Stimulated activated CD8-positive, alpha-beta memory T cell treated with anti-CD3 and anti-CD28 coated beads, Interleukin-2, amount 100 ng/mL, for 48 hours (primary cell): ENCODE data around the gene BDKRB2.

Experiments
- DNase-seq, 2 donors: peaks; one replicate each; pipeline ENCODE4 v3.0.0-alpha.2; 2020; ENCODE audit warnings: low read depth in 2 of 2

The BDKRB2 gene

DNA sequence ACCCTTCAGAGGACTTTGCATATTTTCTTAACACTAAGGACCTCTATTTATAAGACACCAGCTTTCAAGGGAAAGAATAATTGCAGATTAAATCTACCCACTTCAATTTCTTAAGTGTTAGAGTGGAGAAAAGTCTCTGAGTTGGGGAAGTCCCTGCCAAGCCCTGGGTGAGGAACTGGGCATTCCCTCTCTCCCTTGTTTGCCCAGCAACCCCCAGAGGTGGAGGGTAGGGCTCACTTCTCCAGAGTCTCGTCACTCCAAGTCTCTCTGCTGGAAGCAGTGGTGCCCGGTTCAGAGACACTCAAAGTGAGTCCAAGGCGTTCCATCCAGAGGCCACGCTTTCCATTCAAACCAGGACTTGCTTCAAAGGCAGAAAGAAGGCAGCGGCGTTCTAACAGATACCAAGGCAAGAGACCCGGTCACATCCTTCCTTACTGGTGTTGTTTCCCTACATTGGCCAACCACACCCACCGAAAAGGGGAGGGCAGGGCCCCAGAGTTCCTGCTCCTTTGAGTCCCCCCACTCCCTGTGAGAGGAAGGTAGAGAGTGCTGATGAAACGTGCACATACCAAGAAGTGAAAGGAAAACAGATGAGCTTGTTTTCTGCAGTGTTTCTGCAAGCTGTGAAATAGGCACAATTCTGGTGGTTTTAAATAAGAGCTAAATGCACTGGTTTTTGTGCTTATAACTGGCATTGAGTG, 6.1 kb upstream of the BDKRB2 start:
- DNase-seq = no peak

DNA sequence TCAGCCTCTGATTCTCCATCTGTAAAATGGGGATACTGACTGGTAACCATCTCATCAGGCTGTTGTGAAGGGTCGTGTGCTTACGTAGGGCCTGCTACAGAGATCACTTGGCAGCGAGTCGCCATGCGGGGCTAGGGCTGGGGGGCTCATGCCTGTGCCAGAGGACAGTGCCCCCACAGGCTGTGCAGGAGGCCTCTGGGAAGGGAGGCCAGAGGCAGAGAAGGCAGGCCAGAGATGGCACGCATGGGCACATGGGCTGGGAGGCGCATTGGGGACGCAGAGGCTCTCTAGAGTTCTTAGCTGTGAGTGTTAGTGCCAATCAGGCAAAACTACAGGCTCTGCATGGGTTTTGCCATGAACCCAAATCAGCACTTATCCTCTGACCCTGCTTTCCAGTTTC, 3.5 kb upstream of the BDKRB2 start:
- DNase-seq = no peak

DNA sequence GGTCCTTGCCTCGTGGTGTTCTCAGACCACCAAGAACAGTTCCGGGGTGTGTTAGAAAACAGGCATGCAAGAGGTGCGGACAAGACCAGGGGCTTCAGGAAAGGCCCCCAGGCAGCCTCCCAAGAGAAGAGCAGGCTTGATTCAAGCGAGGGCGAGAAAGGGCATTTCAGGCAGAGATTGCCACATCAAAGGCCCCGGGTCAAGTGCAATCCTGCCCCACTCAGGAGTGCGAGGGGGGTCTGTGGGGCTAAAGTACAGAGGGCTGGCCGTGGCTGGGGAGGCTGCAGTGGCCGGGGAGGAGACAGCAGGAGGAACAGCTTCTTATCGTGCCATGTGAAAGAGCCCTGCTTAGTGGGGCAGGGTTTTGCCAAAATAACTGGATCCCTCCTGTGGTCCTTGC, 2.7 kb upstream of the BDKRB2 start:
- DNase-seq = no peak

DNA sequence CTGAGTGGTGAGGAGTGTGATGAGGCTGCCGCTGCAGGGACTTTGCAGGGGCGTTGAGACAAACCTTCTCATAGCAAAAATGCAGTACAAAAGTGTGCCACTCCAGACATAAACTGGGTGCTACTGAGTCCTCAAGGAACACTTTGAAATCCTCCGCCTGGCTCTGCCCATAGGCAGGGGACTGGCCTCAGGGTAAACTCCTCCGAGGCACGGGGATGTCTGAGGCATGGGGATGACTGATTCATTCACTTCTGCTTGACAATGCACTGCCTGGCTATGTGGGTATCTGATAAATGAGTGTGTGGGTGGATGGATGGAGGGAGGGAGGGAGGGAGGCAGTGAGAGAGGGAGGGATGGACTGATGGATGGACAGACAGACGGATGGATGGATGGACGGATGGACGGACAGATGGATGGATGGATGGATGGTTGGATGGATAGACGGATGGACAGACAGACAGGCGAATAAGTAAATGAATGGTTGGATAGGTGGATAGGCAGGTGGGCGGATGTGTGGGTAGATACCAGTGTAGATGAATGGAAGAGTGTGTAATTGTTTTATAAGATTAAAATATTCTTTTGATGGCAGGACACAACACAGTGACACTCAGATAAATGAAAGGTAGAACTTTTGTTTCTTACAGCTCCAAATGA, 2.1 kb upstream of the BDKRB2 start:
- DNase-seq = no peak

DNA sequence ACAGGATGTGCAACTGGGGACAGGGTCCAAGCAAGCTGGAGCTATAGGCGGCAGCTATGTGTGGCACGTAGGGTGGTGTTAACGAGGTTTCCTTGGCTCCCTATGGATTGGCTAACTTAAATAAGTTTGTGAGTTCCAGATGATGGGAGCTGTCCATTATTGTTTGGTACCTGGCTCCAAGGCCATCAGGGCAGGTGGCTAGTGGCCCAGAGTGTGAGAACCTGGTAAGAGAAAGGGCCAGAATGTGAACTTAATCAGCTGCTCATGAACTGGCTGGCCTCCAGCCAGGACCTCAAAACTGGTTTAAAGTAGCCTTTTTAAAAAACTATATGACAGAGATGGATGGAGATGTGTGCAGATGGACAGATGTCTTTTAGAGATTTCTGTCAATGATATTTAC, 1.5 kb upstream of the BDKRB2 start:
- no peak for DNase-seq

DNA sequence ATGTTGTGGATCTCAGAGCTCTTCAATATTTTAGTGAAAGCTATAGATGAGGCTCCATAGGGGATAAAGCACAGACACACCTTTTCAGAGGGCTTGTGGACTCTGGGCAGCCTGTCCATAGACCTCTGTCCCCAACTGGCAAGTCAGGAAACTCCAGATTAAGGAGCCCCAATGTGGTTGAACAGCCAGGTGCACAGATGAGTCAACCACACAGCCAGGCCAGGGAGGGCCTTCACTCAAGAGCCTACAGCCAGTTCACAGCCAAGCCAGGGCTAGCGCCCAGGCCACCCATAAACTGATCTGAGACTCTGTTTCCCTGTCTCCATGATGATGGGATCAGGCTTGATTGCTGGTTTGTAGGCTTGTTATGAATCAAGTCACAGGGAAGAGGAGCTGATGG, 1.0 kb upstream of the BDKRB2 start:
- DNase-seq = no peak

DNA sequence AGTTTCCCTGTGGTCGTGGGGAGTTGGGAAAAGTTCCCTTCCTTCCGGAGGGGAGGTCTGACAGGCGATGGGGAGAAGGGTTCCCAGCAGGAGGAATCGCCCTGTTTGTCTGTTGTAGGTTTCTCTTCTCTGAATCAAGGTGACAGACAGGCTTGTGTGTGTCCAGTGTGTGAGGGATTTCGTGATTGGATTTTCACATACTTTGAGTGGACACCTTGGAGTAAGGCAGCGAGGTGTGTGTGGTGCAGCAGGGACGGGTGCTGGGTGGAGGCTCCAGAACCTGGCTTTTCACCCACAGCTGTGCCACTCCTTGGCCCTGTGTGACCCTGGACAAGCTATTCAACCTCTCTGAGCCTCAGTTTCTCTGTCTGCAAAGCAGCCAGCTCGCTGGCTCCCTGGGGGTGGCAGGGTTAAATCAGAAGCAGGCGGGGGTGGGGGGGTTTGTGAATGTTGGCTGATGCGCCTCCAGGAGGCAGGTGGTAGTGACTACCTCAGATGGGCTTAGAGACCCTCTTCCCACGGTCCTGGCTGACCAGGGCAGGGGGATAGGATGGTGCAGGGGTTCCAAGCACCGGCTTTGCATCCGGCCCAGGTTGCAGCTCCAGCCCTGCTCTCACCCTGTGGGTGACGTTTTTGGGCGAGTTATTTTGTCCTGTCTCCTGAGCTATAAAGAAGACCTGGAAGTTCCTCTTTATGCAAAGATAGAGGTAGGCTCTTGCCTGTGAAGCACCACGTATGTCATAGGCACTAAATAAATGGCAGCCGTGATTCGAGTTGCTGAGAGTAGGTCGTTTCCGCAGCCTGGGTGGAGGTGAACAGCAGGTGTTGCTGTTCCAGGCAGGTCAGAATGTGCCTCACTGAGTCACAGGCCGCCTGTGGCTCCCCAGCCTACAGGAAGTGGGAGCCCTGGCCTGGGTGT, 679 bp downstream of the BDKRB2 start:
- DNase-seq = no peak

DNA sequence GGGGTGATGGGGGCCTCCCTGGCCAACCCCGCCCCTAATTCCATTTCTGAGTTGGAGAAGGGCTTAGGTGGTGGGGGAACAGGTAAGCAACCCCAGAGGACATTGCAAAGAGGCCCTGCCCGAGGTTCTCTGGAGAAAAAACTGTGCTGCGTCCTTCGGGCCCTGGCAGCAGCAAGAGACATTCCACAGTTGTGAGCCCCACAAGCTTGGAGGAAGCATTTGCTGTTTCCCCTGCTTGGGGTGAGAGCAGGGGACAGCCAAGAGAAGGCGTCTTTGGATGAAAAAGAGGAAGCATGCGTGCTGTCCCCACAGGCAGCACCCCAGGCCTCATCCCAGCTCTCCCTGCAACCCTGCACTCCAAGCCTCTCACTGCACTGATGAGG, 1.3 kb downstream of the BDKRB2 start:
- DNase-seq = no peak

DNA sequence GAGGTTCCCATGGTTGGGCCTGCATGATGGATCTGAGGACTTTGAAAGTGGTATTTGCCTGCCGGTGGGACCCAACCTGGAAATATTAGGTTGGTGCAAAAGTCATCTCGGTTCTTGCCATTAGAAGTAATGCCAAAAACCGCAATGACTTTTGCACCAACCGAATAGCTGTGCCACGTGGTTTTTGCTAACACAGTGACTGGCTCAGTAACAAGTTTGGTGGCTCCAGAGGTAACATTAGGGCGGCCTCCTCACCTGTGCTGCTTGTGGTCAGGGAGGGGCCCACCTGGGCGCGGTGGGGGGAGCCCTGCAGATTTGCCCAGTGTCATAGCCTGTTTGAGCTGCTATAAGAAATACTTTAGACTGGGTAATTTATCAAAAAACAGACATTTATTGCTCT, 1.8 kb downstream of the BDKRB2 start:
- DNase-seq = no peak

DNA sequence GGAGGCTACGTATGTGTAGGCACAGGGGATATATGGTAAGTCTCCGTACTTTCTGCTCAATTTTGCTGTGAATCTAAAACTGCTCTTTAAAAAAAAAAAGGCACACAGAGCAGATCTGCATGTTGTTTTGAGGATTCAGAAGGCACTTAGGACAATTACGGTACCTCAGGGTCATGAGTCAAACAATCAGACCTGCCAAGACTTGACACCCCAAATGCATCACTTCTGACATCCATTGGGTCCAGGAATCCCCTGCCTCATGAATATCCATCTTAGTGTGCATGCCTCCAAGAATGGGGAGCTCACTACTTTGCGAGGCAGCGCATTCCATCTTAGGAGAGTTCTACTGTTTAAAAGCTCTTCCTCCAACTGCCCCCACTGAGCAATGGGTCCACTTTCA, 3.0 kb downstream of the BDKRB2 start:
- DNase-seq = no peak

DNA sequence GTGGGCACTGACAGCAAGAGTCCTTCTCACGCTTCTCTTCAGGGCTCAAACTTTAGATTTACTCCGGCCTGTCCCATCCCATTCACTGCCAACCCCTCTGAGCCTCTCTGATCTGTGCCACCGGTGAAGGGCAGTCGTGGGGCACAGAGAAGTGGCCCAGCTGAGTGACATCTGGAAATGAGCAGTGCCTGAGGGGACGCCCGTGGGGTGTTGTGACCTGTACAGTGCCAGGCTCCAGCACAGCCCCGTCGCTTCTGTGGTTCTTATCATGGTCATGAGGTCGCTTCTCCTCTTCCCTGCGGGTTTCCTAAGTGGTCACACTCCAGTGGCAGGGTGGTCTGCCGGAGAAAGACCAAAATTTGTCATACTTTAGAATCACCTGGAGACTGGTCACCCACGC, 4.1 kb downstream of the BDKRB2 start:
- DNase-seq = no peak

DNA sequence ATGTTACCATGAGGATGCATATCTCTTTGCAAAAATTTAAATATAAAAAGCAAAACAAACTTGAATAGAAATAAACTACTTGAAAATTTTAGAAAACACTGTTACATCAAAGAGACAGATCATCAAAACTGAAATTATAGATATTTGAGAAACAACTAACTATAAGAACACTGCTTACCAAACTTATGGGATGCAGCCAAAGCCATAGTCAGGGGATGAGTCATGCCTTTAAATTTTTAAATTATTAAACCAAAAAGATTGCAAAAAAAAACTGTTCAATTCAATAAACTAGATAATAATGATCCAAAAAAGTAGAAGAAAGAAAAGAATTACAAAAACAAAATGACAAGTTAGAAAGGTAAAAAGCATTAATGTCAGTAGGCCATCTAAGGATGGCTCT, 7.5 kb downstream of the BDKRB2 start:
- DNase-seq = no peak

DNA sequence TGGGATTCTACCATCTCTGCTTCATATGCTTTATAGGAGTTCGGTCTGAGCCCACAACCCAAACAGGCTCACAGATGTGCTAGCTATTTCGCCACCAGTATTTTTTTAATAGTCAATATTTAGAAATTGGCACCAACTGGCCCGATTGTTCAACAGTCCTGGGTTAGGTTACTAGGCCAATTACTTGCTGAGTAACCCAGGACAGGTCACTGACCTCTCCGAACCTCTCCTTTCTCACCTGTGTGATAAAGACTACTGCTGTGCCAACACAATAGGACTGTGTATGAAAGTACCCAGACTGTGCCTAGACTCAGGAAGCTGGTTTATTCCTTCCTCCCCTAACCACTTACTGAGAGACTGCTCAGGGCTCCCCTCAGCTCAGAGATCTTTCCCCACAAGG, 8.3 kb downstream of the BDKRB2 start:
- DNase-seq = no peak

DNA sequence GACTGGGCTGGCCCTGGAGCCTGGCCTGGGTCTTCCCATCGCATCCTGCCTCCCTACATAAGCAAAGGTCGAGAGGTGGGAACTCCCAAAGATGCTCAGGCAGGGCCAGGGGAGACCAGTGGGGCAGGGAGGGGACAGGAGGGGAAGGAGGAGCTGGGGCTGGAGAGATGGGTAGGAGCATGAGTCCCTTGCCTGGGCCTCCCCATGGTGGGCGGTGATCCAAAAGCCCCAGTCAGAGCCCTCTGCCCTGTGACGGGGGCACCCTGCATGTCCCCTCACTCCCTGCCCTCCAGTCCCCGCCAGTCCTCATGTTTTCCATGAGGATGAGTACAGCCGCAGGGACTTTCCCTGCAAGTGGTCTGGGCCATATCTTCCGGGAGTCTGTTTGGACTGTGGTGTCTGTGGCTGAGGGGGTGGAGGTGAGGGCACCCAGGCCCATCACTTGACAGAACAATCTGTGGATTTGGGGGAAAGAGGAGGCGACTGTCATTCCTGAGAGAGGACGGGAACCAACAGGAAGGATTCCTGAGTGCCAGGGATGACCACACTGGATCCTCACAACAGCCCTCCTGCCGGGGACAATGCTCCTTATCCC, 9.3 kb downstream of the BDKRB2 start:
- no peak for DNase-seq

DNA sequence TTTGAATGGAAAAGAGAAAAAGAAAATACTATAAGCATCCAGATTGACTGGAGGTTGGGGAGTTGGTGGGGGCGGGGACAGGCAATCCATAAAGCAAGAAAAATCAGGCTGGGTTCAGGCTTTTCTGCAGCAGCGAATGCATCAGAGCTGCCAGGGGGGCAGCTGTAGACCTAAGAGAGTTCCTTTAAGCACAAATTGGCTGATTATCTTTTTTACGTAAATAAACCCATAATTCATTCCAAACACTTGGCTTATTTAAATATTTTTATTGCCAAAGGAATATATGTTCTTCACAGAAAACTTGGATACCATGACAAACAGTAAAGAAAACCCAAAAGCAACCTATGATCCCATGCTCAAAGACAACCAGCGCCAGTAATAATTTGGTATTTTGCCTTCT, 10.2 kb downstream of the BDKRB2 start:
- DNase-seq = no peak

DNA sequence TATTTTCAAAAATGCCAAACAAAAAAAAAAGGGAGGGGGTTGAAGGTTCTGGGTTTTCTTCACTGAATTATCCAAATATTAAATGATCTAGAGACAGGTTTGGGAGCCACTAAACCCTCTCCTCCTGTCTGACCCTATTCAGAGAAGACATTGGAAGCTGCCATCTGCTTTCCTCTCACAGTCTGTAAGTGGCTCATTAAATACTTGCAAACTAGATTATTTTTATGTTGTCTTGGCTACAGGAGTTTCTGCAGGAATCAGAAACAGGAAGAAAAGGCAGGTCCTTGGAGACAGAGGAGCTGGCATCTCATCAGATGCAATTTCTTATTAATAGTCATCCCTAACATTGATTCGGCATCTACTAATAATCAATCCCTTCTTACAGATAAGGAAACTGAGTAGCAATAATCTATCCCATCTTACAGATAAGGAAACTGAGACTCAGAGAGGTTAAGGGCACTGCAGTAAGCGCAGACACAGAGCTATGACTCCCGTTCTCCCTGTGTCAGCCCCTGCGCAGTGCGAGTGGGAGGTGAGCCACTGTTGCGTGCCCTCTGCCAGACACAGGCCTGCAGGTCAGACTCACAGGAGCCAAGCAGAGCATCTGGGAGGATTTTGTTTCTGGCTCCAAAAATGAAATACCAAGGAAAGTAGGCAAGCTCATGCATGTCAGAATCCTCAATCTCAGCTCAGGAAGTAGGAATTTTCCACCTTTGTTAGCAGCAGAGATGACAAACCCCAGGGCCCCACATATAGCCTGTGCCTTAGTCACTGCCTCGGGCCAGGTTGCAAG, 11.0 kb downstream of the BDKRB2 start:
- no peak for DNase-seq

DNA sequence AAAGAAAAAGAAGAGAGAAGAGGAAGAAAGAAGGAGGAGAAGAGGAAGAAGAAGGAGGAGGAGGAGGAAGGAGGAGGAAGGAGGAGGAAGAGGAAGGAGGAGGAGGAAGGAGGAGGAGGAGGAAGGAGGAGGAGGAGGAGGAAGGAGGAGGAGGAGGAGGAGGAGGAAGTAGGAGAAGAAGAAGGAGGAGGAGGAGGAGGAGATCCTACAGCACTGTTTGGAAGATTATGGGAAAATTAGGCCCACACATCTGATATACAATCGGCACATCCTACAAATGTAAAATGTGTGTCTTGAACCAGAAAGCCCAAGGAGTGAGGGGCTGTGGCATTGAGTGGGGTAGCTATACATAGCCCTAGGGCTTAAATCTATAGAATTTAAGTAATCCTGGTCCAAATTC, 12.0 kb downstream of the BDKRB2 start:
- no peak for DNase-seq

DNA sequence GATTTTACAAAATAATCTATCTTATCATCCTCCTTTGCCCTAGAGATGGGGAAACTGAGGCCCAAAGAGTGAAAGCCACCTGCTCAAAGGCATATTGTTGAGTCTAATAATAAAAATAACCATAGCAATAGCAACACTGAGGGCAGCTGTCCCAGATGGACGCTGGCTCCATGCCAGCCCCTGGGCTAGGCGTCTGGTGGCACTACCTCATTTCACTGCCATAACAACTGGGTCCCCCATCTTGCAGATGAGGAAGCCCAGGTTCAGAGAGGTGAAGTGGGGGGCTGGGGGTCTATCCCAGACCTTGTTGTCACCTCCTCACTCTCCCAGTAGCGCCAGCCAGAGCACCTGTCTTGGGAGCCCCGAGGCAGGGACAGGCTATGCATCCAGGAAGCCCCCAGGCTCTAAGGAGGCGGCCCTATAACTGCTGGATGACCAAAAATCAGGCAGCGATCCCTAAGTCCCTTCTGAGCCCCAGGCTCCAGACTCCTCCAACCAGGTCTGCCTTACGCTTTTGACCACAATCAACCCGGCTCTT, 12.8 kb downstream of the BDKRB2 start:
- no peak for DNase-seq

DNA sequence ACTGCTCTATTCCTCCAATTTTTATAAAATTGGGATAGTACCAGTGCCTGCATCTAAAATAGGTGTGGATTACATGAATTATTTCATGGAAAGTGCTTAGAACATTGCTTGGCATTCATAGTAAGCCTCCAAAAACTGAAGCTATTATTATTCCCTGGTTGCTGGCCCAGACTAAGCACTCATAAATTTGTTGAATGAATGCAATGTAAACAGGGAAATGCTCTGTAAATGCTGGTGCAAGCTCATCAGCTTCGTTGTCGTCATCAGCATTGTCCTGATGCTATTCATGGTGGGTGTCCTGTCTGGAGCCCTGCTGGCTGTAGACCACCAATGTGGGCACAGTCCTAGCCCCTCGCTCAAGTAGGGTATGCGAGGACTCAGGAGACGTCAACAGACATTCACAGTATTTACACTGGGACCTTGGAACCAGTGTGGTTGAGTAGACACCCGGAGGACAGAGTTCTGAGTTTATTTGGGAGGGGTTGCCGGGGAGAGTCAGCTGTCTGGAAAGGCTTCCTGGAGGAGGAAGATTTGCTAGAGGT, 16.5 kb downstream of the BDKRB2 start:
- DNase-seq = no peak

DNA sequence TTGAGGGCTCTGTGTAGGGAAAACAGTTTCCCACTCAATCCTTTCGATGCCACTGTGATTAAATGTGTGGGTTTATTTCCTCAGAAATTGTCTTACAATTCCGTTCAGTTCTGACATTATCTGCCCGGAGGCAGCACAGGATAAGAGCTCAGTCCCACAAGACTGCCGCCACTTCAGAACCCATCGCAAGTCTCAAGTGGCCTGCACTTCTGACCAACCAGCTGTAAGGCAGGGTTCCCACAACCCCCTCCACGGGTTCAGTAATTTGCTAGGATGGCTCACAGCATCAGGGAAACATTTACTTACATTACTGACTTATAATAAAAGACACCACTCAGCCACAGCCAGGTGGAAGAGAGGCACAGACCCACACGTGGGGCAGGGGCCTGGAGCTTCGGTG, 17.2 kb downstream of the BDKRB2 start:
- DNase-seq = no peak

DNA sequence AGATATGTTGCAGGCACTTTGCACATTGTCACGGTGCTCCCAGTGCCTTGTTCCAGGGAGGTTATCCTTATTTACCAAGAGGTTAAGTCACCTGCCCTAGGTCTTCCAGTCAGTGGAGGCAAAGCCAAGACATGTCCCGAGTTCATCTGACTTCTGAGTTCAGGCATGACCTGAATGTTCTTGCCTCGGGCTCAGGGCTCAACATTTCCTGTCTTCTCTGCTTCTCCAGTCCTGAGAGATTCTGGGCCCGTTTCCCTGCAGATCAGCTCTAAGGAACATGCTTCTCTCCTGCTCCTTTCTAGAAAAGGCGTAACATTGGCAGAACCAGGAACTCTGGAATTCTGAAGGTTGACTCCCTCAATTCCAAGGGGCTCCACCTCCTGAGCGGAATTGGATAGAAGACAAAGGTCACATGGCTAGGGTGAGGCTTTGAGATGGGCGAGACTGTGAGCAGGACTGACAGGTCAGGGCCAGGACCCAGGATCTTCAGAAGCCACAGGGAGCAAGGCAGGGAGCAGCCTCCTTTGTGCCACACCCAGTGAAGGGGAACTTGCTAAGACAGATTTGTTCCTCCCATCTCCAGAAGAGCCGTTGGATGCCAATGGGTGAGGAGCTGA, 19.9 kb downstream of the BDKRB2 start:
- no peak for DNase-seq
